ENCODE measurements around the gene PLXNA2.

DNA sequence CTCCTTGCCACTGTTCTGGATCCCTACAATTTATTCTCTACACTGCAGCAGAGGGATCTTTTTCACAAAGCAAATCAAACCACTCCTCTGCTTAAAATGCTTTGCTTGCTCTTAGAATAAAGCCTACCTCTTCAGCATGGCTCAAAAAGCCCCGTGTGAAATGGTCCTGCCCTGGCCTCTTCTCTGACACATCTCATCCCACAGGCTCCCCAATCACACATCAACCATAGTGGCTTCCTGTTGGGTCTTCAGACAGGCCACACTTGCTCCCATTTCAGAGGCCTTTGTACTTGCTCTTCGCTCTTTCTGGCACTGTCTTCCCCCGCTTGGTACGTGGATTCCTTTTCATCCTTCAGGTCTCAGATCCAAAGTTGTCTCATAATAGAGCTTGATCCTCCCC, 44.3 kb upstream of the PLXNA2 start:
- no peak for TF ChIP-seq POLR2A (IDR thresholded peaks at IDR 0.05)
- TF ChIP-seq, protein P1, sequence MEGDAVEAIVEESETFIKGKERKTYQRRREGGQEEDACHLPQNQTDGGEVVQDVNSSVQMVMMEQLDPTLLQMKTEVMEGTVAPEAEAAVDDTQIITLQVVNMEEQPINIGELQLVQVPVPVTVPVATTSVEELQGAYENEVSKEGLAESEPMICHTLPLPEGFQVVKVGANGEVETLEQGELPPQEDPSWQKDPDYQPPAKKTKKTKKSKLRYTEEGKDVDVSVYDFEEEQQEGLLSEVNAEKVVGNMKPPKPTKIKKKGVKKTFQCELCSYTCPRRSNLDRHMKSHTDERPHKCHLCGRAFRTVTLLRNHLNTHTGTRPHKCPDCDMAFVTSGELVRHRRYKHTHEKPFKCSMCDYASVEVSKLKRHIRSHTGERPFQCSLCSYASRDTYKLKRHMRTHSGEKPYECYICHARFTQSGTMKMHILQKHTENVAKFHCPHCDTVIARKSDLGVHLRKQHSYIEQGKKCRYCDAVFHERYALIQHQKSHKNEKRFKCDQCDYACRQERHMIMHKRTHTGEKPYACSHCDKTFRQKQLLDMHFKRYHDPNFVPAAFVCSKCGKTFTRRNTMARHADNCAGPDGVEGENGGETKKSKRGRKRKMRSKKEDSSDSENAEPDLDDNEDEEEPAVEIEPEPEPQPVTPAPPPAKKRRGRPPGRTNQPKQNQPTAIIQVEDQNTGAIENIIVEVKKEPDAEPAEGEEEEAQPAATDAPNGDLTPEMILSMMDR (IDR thresholded peaks at IDR 0.05), result no peak
